PC-9 (cell line): ENCODE results near the gene CHST2.

Source experiments
- CTCF ChIP-seq: fragments of 200-600 bp; sonication (generic); conservative IDR thresholded peaks from 2 replicates; pipeline ENCODE4 v1.6.1; 2017; ENCODE audit warnings: mixed run types, antibody characterized with exemption, mild to moderate bottlenecking, moderate library complexity
- EZH2 ChIP-seq: fragments of 200-600 bp; sonication (generic); IDR thresholded peaks from 2 replicates; pipeline ENCODE4 v1.8.0; 2017; ENCODE audit warnings: antibody characterized with exemption, low read depth

- TF ChIP-seq CTCF (no peak), EZH2 (no peak)
Measured at GRCh38 chr3:143088835-143089234, 30.7 kb upstream of the CHST2 start.
